Heart right ventricle (tissue), 16 donors: Measurements from ENCODE around the gene CDK16. TPM values are rescaled to one million over a fixed set of nuclear protein-coding genes. Genes with fewer than 3 reads are reported as not detected.

ENCODE experiments used
- ATAC-seq, 8 donors: fragments of 200-7000 bp; cut with Tn5 transposase; one replicate each; pipeline ENCODE4 v1.9.1; 2020; ENCODE audit warnings: mild to moderate bottlenecking in 8 of 8, moderate library complexity in 8 of 8, moderate number of reproducible peaks in 1 of 8
- DNase-seq, 2 donors: peaks; one replicate each; pipeline ENCODE4 v3.0.0-alpha.2; 2020
- H3K27ac ChIP-seq, 10 donors: fragments of 200-600 bp; sonication (generic) in 2 of 10; one replicate each; pipeline versions ENCODE4 v1.5.0 to v1.8.0; 2020 to 2022; ENCODE audit warnings: mild to moderate bottlenecking in 3 of 10
- H3K27me3 ChIP-seq, 7 donors: fragments of 200-600 bp; one replicate each; pipeline ENCODE4 v1.8.0; 2021 to 2022; ENCODE audit warnings: mild to moderate bottlenecking in 2 of 7
- H3K36me3 ChIP-seq, 9 donors: fragments of 200-600 bp; sonication (generic) in 1 of 9; one replicate each; pipeline versions ENCODE4 v1.5.0 to v1.8.0; 2020 to 2022; ENCODE audit warnings: mild to moderate bottlenecking in 2 of 9
- H3K4me1 ChIP-seq, 9 donors: fragments of 200-600 bp; sonication (generic) in 1 of 9; one replicate each; pipeline versions ENCODE4 v1.5.0 to v1.8.0; 2020 to 2022; ENCODE audit warnings: mild to moderate bottlenecking in 4 of 9
- H3K4me3 ChIP-seq, 10 donors: fragments of 200-600 bp; sonication (generic) in 2 of 10; one replicate each; pipeline versions ENCODE4 v1.5.0 to v1.8.0; 2020 to 2022; ENCODE audit warnings: mild to moderate bottlenecking in 7 of 10, moderate library complexity in 2 of 10
- H3K9me3 ChIP-seq, 11 donors: fragments of 200-600 bp in 10 of 11; sonication (generic) in 2 of 11; one replicate each; pipeline versions ENCODE4 v1.5.0 to v1.8.0; 2013 to 2022; ENCODE audit warnings: mild to moderate bottlenecking in 2 of 11, control low read depth in 1 of 11, moderate library complexity in 1 of 11
- WGBS, 2 donors: extraction: QIAGEN DNeasy Blood & Tissue Kit; methylation state at CpG; one replicate each; pipeline ENCODE4 v1.1.7; 2013; ENCODE audit warnings: inconsistent platforms in 1 of 2; 5-methylcytosine and 5-hydroxymethylcytosine counted together
- intact Hi-C, 10 donors: fragments of 100-400 bp; cut with DNase I; formaldehyde crosslinking; loops; one replicate each; pipeline versions ENCODE4 v1.11.1 to v1.14.2; 2022
- polyA plus RNA-seq, 2 donors: library from polyadenylated mRNA; stranded (reverse); fragments of 200-250 nt; gene quantifications; one replicate each; pipeline ENCODE4 v1.2.3, GENCODE V29; 2013
- total RNA-seq, 10 donors: library from RNA; stranded (reverse); fragmentation: NEBNext Ultra II Directional in 3 of 10; extraction: Animal tissue kit (Norgen Biotek cat#: 25700) in 3 of 10; gene quantifications; one replicate each; pipeline versions ENCODE4 v1.2.1 to v1.2.4, GENCODE V29; 2021 to 2023
- TF ChIP-seq, protein P1 (sequence below), 9 donors: fragments of 200-600 bp; sonication (generic) in 2 of 9; IDR thresholded peaks; one replicate each; pipeline versions ENCODE4 v1.5.0 to v1.8.0; 2021 to 2022; ENCODE audit warnings: antibody characterized with exemption in 9 of 9, mild to moderate bottlenecking in 5 of 9, moderate library complexity in 1 of 9
- donor health status: Arrhythmogenic right ventricular cardiomyopathy.
- donor health status: ischemic (EF 13 %, LVEDD 7.1; RV severe dilation, severe dysfunction).
- donor health status: healthy with polysubstance abuse.
- donor health status: DM: no; HTN: yes; CAD: no.
- donor health status: DM: no; HTN: no; CAD: no.
- donor health status: ischemic (EF 25% LVEDD 6.9; RV normal size, moderate dysfunction).
- donor health status: ischemic (EF 25% LVEDD 5.7; RV mildly dilated, moderate dysfunction).
- donor health status: healthy.
- donor health status: DM: yes; HTN: yes; CAD: no.
- donor health status: Ischemic cardiomyopathy.
- donor health status: ischemic (EF 35%, LVEDD 5.7; RV mildly dilated, moderate dysfunction).
- donor health status: nonischemic (EF 11% LVEDD 7.7; RV severe dilation, severe dysfunction).
- donor health status: DM: yes; HTN: yes; CAD: no.
- donor health status: PGD.
- donor health status: ischemic (EF 29% LVEDD 5.4; RV normal size, mild dysfunction).
- donor health status: nonischemic (EF 23%, LVEDD 6.1; RV moderate dilation, normal function).

Gene CDK16
- total and polyA plus RNA-seq, 12 donors: 110 to 193 (median 145) TPM

GRCh38 chrX:47174376-47174775, 44.1 kb upstream of the CDK16 start:
- 88 to 92% methylated on average over 12 of the region's 12 CpGs for WGBS, 2 donors
- Histone ChIP-seq H3K36me3 (peaks cover 0 to 90% (median 18%) of the 10 kb centered on the region in 9 donors), H3K4me3 (no peak overlapping the region), H3K4me1 (peaks cover 0 to 14% (median 0%) of the 10 kb centered on the region in 9 donors), H3K9me3 (no peaks in the 10 kb centered on the region), H3K27me3 (peaks cover 0 to 66% (median 0%) of the 10 kb centered on the region in 7 donors), H3K27ac (no peak overlapping the region)
- DNase-seq (no peak), ATAC-seq (no peak)
- TF ChIP-seq, protein P1, sequence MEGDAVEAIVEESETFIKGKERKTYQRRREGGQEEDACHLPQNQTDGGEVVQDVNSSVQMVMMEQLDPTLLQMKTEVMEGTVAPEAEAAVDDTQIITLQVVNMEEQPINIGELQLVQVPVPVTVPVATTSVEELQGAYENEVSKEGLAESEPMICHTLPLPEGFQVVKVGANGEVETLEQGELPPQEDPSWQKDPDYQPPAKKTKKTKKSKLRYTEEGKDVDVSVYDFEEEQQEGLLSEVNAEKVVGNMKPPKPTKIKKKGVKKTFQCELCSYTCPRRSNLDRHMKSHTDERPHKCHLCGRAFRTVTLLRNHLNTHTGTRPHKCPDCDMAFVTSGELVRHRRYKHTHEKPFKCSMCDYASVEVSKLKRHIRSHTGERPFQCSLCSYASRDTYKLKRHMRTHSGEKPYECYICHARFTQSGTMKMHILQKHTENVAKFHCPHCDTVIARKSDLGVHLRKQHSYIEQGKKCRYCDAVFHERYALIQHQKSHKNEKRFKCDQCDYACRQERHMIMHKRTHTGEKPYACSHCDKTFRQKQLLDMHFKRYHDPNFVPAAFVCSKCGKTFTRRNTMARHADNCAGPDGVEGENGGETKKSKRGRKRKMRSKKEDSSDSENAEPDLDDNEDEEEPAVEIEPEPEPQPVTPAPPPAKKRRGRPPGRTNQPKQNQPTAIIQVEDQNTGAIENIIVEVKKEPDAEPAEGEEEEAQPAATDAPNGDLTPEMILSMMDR (IDR thresholded peaks at IDR 0.05): no peak
- intact Hi-C loops: no loop called here

DNA sequence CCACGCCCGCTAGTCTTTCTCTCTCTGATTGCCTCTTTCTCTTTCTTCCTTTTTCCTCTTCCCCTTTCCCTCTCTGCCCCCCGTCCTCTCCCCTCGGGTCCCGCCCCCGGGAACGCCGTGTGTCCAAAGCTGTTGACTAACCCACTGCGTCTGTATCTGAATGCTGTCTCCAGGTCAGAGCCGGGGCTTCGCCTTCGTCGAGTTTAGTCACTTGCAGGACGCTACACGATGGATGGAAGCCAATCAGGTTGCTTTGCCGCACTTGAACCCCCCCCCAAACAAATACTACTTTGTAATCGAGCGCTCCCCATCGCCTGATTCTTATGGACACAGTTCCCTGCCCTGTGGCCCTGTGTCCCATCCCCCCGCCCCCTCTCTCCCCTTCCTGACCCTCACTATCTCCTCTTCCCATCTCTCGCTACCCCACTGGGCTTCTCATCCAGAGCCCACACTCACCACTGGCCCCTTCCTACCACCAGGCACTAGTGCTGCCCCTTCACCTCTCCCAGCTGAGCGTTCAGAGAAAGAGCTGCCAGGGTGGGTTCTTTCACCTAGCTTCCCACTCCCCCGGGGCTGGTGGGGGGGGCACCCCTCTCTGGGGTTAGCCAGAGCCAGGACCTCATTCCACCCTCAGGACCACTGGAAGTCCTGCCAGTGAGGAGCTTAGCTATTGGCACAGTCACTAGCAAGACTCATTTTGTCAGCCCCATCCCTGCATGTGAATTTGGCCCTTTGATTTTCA, 43.5 kb upstream of the CDK16 start:
- Histone ChIP-seq H3K27me3 (peaks cover 0 to 72% (median 0%) of the 10 kb centered on the region in 7 donors), H3K9me3 (no peaks in the 10 kb centered on the region), H3K4me1 (peaks cover 0 to 8% (median 0%) of the 10 kb centered on the region in 9 donors), H3K4me3 (no peak overlapping the region), H3K27ac (no peak overlapping the region), H3K36me3 (peaks cover 0 to 90% (median 18%) of the 10 kb centered on the region in 9 donors)
- 87 to 88% methylated on average over 23 of the region's 23 CpGs for WGBS, 2 donors
- TF ChIP-seq, protein P1 (IDR thresholded peaks at IDR 0.05): no peak
- intact Hi-C loops: no loop called here
- ATAC-seq (no peak), DNase-seq (no peak)

GRCh38 chrX:47175588-47175980, 42.9 kb upstream of the CDK16 start:
- no peak for ATAC-seq
- no peaks in the 10 kb centered on the region for H3K9me3 ChIP-seq
- no peak overlapping the region for H3K27ac ChIP-seq
- H3K4me3 ChIP-seq: no peak overlapping the region
- intact Hi-C loops: no loop called here
- H3K27me3 ChIP-seq: peaks cover 0 to 74% (median 0%) of the 10 kb centered on the region in 7 donors
- H3K36me3 ChIP-seq: peaks cover 0 to 91% (median 18%) of the 10 kb centered on the region in 9 donors
- no peak for DNase-seq
- WGBS, 2 donors: 90 to 94% methylated on average over 12 of the region's 12 CpGs
- TF ChIP-seq, protein P1 (IDR thresholded peaks at IDR 0.05): no peak
- H3K4me1 ChIP-seq: peaks cover 0 to 4% (median 0%) of the 10 kb centered on the region in 9 donors

DNA sequence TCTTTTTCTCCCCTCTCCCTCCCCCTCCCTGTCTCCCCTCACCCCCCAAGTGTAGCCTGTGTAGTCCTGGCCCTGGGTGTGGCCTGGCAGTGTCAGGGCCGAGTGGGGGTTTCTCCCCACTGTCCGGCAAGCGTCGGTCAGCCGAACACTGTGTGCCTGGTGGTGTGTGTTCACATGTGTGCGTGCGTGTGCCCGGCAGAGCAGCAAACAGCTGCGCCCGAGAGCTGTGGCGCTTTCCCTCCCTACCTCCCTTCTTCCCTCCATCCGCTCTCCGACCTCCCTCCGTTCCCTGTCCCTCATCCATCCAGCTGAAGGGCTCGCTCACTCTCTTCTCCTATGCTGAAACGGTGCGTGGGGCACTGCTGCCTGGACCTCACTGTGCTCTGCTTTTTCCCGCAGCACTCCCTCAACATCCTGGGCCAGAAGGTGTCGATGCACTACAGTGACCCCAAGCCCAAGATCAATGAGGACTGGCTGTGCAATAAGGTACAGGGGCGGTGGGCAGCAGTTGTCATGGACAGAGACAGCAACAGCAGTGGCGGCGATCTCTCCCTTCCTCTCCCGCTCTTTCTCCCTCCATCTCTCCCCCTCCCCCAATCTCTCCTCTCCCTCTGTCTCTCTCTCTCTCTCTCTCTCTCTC, 42.3 kb upstream of the CDK16 start:
- WGBS, 2 donors: 89 to 93% methylated on average over 20 to 23 of the region's 23 CpGs

More for the DNA sequence above, 42.3 kb upstream of the CDK16 start:
- Histone ChIP-seq H3K9me3 (no peaks in the 10 kb centered on the region), H3K27me3 (peaks cover 0 to 79% (median 0%) of the 10 kb centered on the region in 7 donors), H3K4me3 (no peak overlapping the region), H3K36me3 (peaks cover 0 to 94% (median 16%) of the 10 kb centered on the region in 9 donors), H3K4me1 (no peaks in the 10 kb centered on the region), H3K27ac (no peak overlapping the region)
- no peak for ATAC-seq
- TF ChIP-seq, protein P1 (IDR thresholded peaks at IDR 0.05): no peak
- no peak for DNase-seq
- intact Hi-C loops: no loop called here
